ENCODE results near the gene FBXL14.
A peak's percentile ranks its signal among the peaks of the same experiment; 100 is the strongest.

FBXL14 gene

GRCh38 chr12:1588575-1588947 is 5.8 kb downstream of the FBXL14 start:
- no peaks in the 10 kb centered on the region for H3K27me3 ChIP-seq (ENCODE audit: control insufficient read depth, insufficient read depth, low read length)
- H3K9ac ChIP-seq (ENCODE audit: low read length), result peak overlapping the region; percentile 13
- no peaks in the 10 kb centered on the region for H3K9me3 ChIP-seq (ENCODE audit: control insufficient read depth, low read length)
- no peak overlapping the region for H3K4me3 ChIP-seq (ENCODE audit: low read length)
- H3K4me1 ChIP-seq (ENCODE audit: control insufficient read depth, insufficient read depth, low read length), result peaks cover 34% of the 10 kb centered on the region
- H3K36me3 ChIP-seq (ENCODE audit: control insufficient read depth, insufficient read depth, low read length), result no peaks in the 10 kb centered on the region

DNA sequence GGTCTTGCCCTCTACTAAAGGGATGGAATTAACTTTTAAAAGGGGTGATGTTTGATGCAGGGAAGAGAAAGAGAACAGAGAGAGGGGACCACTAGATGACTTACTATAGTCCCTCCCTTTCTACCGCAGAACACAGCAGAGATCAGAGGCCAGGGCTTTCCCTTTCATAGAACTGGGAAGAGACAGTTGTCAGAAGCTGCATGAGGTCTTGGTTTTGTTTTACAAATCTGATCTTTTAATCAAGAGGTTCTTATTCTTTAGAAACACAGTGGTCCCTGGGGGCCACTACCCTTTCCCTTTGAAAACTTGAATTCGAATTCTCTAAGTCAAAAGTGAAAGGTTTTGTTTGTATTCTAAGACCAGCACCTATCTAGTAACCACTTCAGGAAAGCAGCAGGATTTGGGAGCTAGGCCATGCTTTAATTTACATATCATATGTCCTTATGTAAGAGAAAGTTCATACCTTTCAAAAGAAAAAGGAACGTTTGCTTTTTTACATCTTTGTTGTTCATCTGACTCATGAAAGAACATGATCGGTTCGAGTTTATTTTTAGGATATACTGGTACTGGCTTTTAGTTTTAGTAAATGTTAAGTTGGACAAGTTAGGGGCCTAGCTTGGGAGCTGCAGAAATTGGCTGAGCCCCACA is 6.3 kb downstream of the FBXL14 start:
- peaks cover 34% of the 10 kb centered on the region for H3K4me1 ChIP-seq (ENCODE audit: control insufficient read depth, insufficient read depth, low read length)
- peak overlapping the region; percentile 13 for H3K9ac ChIP-seq (ENCODE audit: low read length)
- H3K36me3 ChIP-seq (ENCODE audit: control insufficient read depth, insufficient read depth, low read length), result no peaks in the 10 kb centered on the region
- no peaks in the 10 kb centered on the region for H3K9me3 ChIP-seq (ENCODE audit: control insufficient read depth, low read length)
- H3K27me3 ChIP-seq (ENCODE audit: control insufficient read depth, insufficient read depth, low read length), result no peaks in the 10 kb centered on the region
- no peak overlapping the region for H3K4me3 ChIP-seq (ENCODE audit: low read length)

GRCh38 chr12:1584326-1584725 is 10.1 kb downstream of the FBXL14 start:
- H3K4me1 ChIP-seq (ENCODE audit: control insufficient read depth, insufficient read depth, low read length), result peaks cover 15% of the 10 kb centered on the region
- H3K9ac ChIP-seq (ENCODE audit: low read length), result no peak overlapping the region

DNA sequence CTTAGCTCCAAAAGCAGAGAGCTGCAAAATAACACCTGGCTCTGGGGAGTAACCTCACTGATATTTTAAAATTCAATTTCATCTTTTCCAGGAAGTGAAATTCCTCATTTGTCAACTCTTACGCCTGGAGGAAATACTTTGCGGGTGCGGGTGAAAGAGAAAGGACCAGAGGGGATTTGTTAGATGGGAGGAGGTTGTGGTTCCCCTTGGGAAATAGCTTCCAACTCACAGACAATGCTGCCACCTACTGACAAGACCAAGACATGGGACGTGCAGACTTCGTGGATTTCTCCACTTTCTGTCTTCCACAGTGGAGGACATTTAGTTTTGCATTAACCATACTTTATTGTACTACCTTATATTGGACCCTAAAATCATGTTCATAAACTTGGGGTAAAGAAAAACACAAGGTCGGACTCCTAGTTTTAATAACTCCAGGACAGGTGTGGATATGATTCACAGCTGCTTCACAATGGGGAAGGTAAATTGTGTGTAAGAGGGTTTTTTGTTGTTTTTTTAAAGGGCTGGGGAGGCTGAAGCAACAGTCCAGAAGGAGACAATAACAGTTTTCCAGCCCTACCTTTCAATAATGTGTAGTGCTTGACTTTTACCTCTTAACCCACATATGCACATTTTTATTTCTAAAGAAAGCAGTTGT is 10.8 kb downstream of the FBXL14 start:
- no peaks in the 10 kb centered on the region for H3K9me3 ChIP-seq (ENCODE audit: control insufficient read depth, low read length)
- peaks cover 11% of the 10 kb centered on the region for H3K4me1 ChIP-seq (ENCODE audit: control insufficient read depth, insufficient read depth, low read length)
- H3K9ac ChIP-seq (ENCODE audit: low read length), result no peak overlapping the region
- H3K27me3 ChIP-seq (ENCODE audit: control insufficient read depth, insufficient read depth, low read length), result no peaks in the 10 kb centered on the region
- H3K4me3 ChIP-seq (ENCODE audit: low read length), result no peak overlapping the region
- H3K36me3 ChIP-seq (ENCODE audit: control insufficient read depth, insufficient read depth, low read length), result no peaks in the 10 kb centered on the region

More at GRCh38 chr12:1584326-1584725, 10.1 kb downstream of the FBXL14 start:
- Histone ChIP-seq H3K4me3 (ENCODE audit: low read length) (no peak overlapping the region), H3K27me3 (ENCODE audit: control insufficient read depth, insufficient read depth, low read length) (no peaks in the 10 kb centered on the region), H3K9me3 (ENCODE audit: control insufficient read depth, low read length) (no peaks in the 10 kb centered on the region), H3K36me3 (ENCODE audit: control insufficient read depth, insufficient read depth, low read length) (no peaks in the 10 kb centered on the region)

GRCh38 chr12:1582709-1583050 is 11.7 kb downstream of the FBXL14 start:
- no peak overlapping the region for H3K4me3 ChIP-seq (ENCODE audit: low read length)
- H3K9me3 ChIP-seq (ENCODE audit: control insufficient read depth, low read length), result no peaks in the 10 kb centered on the region
- no peaks in the 10 kb centered on the region for H3K27me3 ChIP-seq (ENCODE audit: control insufficient read depth, insufficient read depth, low read length)
- H3K9ac ChIP-seq (ENCODE audit: low read length), result no peak overlapping the region
- H3K36me3 ChIP-seq (ENCODE audit: control insufficient read depth, insufficient read depth, low read length), result no peaks in the 10 kb centered on the region
- H3K4me1 ChIP-seq (ENCODE audit: control insufficient read depth, insufficient read depth, low read length), result peaks cover 2% of the 10 kb centered on the region

DNA sequence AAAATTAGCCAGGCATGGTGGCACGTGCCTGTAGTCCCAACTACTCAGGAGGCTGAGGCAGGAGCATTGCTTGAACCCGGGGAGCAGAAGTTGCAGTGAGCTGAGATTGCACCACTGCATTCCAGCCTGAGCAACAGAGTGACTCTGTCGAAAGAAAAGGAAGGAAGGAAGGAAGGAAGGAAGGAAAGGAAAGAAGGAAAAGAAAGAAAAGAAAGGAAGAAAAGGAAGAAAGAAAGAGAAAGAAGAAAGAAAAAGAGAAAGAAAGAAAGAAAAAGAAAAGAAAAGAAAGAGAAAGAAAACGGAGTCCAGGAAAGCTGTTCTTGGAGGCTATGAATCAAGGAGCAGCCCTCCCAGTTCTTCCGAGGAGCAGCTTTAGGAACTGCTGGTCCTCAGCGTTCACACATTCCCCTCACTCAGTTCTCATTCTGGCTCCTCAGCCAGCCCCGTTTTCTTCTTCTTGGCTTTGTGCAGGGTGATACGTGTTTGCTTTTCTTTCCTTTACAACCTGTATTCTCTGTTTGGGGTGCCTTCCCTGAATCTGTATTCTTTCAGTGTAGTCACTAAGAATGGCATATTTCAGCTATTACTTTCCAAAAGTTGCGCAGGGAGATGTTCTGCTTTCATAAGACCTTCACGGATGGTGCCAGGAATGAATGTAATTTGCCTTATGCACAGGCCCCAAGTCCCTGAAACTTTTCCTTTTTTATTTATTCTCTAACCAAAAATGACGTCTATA is 12.2 kb downstream of the FBXL14 start:
- Histone ChIP-seq H3K36me3 (ENCODE audit: control insufficient read depth, insufficient read depth, low read length) (no peaks in the 10 kb centered on the region), H3K9ac (ENCODE audit: low read length) (no peak overlapping the region), H3K4me1 (ENCODE audit: control insufficient read depth, insufficient read depth, low read length) (peaks cover 2% of the 10 kb centered on the region)

DNA sequence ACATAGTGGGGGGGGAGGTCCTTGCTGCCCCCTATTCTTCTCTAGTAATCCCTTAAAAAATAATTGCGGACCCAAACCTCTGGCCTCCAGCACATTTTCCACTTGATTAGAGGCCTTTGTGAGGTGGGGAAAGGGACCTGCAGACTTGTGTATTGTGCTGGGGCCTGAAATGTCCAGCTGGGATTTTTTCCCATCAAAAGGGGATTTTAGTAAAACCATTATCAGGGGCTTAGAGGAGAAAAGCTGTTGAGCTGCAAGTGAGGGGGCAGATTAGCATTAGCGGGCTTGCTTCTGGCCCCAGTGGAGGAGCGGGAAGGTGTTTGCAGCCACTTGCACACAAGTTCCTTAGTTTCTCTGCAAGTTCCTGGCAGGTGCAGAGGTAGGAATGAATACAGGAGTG is 13.9 kb downstream of the FBXL14 start:
- Histone ChIP-seq H3K4me1 (ENCODE audit: control insufficient read depth, insufficient read depth, low read length) (peaks cover 18% of the 10 kb centered on the region), H3K4me3 (ENCODE audit: low read length) (no peak overlapping the region)

More for the DNA sequence above, 12.2 kb downstream of the FBXL14 start:
- no peak overlapping the region for H3K4me3 ChIP-seq (ENCODE audit: low read length)
- H3K27me3 ChIP-seq (ENCODE audit: control insufficient read depth, insufficient read depth, low read length), result no peaks in the 10 kb centered on the region
- H3K9me3 ChIP-seq (ENCODE audit: control insufficient read depth, low read length), result no peaks in the 10 kb centered on the region

DNA sequence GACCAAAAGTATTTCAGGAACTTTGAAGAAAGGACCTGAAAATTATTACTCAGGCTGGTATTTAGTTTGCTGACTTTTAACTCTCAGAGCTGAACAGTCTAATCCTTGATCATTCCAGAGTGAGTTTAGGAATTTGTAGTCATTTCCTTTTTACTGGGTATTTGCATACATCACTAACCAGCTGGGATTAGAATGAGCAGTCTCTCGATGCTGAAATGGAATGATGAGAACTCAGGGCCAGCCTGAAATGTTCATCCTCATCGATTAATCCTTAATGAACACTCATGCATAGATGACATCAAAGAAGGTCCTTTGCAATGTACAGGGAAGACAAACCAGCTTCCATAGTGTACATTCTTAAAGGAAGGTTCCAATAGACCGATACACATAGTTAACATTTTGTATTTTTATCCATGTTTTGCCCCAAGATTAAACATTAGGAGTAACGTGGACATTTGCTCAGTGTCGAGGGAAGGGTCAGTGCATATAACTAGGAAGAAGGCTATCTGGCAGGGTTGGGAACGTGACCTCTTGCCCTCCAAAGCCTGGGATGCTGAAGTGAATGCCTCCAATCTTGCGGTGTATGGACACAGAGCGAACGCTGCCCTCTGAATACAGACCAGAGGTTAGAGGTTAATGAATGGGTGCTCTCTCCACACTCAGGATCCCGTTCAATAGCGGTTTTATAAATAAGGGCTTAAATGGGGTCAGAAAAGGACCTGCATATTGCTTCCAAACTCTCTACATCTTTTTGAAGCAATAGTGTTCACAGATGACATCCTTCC is 14.5 kb downstream of the FBXL14 start:
- no peak overlapping the region for H3K4me3 ChIP-seq (ENCODE audit: low read length)
- no peaks in the 10 kb centered on the region for H3K9me3 ChIP-seq (ENCODE audit: control insufficient read depth, low read length)
- H3K4me1 ChIP-seq (ENCODE audit: control insufficient read depth, insufficient read depth, low read length), result peaks cover 25% of the 10 kb centered on the region
- H3K9ac ChIP-seq (ENCODE audit: low read length), result no peak overlapping the region
- H3K36me3 ChIP-seq (ENCODE audit: control insufficient read depth, insufficient read depth, low read length), result no peaks in the 10 kb centered on the region
- no peaks in the 10 kb centered on the region for H3K27me3 ChIP-seq (ENCODE audit: control insufficient read depth, insufficient read depth, low read length)

More for the DNA sequence above, 13.9 kb downstream of the FBXL14 start:
- H3K9ac ChIP-seq (ENCODE audit: low read length), result no peak overlapping the region
- H3K27me3 ChIP-seq (ENCODE audit: control insufficient read depth, insufficient read depth, low read length), result no peaks in the 10 kb centered on the region
- no peaks in the 10 kb centered on the region for H3K9me3 ChIP-seq (ENCODE audit: control insufficient read depth, low read length)
- H3K36me3 ChIP-seq (ENCODE audit: control insufficient read depth, insufficient read depth, low read length), result no peaks in the 10 kb centered on the region

GRCh38 chr12:1576410-1577241 is 17.8 kb downstream of the FBXL14 start:
- Histone ChIP-seq H3K27me3 (ENCODE audit: control insufficient read depth, insufficient read depth, low read length) (no peaks in the 10 kb centered on the region), H3K4me1 (ENCODE audit: control insufficient read depth, insufficient read depth, low read length) (peaks cover 25% of the 10 kb centered on the region), H3K9me3 (ENCODE audit: control insufficient read depth, low read length) (no peaks in the 10 kb centered on the region), H3K4me3 (ENCODE audit: low read length) (no peak overlapping the region), H3K9ac (ENCODE audit: low read length) (peak overlapping the region; percentile 13), H3K36me3 (ENCODE audit: control insufficient read depth, insufficient read depth, low read length) (no peaks in the 10 kb centered on the region)

- H3K27me3 ChIP-seq (ENCODE audit: control insufficient read depth, insufficient read depth, low read length), result no peaks in the 10 kb centered on the region
- H3K9ac ChIP-seq (ENCODE audit: low read length), result peak overlapping the region; percentile 29
- no peaks in the 10 kb centered on the region for H3K9me3 ChIP-seq (ENCODE audit: control insufficient read depth, low read length)
- H3K4me3 ChIP-seq (ENCODE audit: low read length), result no peak overlapping the region
- H3K4me1 ChIP-seq (ENCODE audit: control insufficient read depth, insufficient read depth, low read length), result peaks cover 25% of the 10 kb centered on the region
- no peaks in the 10 kb centered on the region for H3K36me3 ChIP-seq (ENCODE audit: control insufficient read depth, insufficient read depth, low read length)
Observed at GRCh38 chr12:1575408-1576401, 18.7 kb downstream of the FBXL14 start.

All from mucosa of stomach (tissue), 1 donor.